CD4-positive, CD25-positive, alpha-beta regulatory T cell (primary cell): ENCODE measurements around the gene VWA3A. TPM values are rescaled to one million over a fixed set of nuclear protein-coding genes. Genes with fewer than 3 reads are reported as not detected.

ENCODE experiments used
- ATAC-seq, 2 donors: fragments of 150-1000 bp; cut with Tn5 transposase; one replicate each; pipeline ENCODE4 v1.10.0; 2021; ENCODE audit warnings: low read depth in 2 of 2, moderate number of reproducible peaks in 2 of 2, moderate library complexity in 1 of 2
- DNase-seq, 3 donors: peaks; one replicate each; pipeline versions ENCODE4 v3.0.0 to v3.0.0-alpha.2; 2012 to 2022; ENCODE audit warnings: mixed read lengths in 1 of 3
- H3K27ac ChIP-seq: one replicate; pipeline ENCODE4 v1.7.0; 2013; ENCODE audit warnings: mild to moderate bottlenecking, low read length; ENCODE audit not compliant: insufficient read depth, poor library complexity, severe bottlenecking
- H3K27me3 ChIP-seq: one replicate; pipeline ENCODE4 v1.7.0; 2013; ENCODE audit warnings: low read length; ENCODE audit not compliant: control insufficient read depth, insufficient read depth
- H3K36me3 ChIP-seq: one replicate; pipeline ENCODE4 v1.7.0; 2013; ENCODE audit warnings: mild to moderate bottlenecking, low read length, moderate library complexity; ENCODE audit not compliant: control insufficient read depth, insufficient read depth
- H3K4me1 ChIP-seq: 2 replicates; pipeline ENCODE4 v1.7.0; 2013; ENCODE audit warnings: mild to moderate bottlenecking, low read length; ENCODE audit not compliant: insufficient read depth, control insufficient read depth, poor library complexity, severe bottlenecking
- H3K4me3 ChIP-seq: one replicate; pipeline ENCODE4 v1.7.0; 2013; ENCODE audit warnings: low read depth, mild to moderate bottlenecking, low read length, moderate library complexity
- H3K9me3 ChIP-seq, 2 experiments: 1 replicate in 1 of 2; 2 replicates in 1 of 2; pipeline ENCODE4 v1.7.0; 2013; ENCODE audit warnings: low read length in 2 of 2, mild to moderate bottlenecking in 1 of 2, moderate library complexity in 1 of 2; ENCODE audit not compliant: control insufficient read depth in 2 of 2
- H3K27ac Mint-ChIP-seq, 3 donors: one replicate each; pipeline ENCODE4 v1.8.0; 2020 to 2022; ENCODE audit warnings: mild to moderate bottlenecking in 3 of 3, mixed read lengths in 3 of 3, moderate library complexity in 2 of 3
- H3K27me3 Mint-ChIP-seq: one replicate; pipeline ENCODE4 v1.8.0; 2022; ENCODE audit warnings: mild to moderate bottlenecking, mixed read lengths
- H3K36me3 Mint-ChIP-seq: one replicate; pipeline ENCODE4 v1.8.0; 2020; ENCODE audit warnings: mixed read lengths
- H3K4me1 Mint-ChIP-seq, 4 donors: one replicate each; pipeline ENCODE4 v1.8.0; 2020 to 2022; ENCODE audit warnings: mixed read lengths in 4 of 4, mild to moderate bottlenecking in 1 of 4
- H3K4me3 Mint-ChIP-seq, 4 donors: one replicate each; pipeline ENCODE4 v1.8.0; 2020 to 2022; ENCODE audit warnings: mild to moderate bottlenecking in 4 of 4, mixed read lengths in 4 of 4, moderate library complexity in 3 of 4
- H3K9me3 Mint-ChIP-seq, 7 donors: one replicate each; pipeline ENCODE4 v1.8.0; 2020 to 2022; ENCODE audit warnings: mixed read lengths in 7 of 7, mild to moderate bottlenecking in 3 of 7, moderate library complexity in 2 of 7
- polyA plus RNA-seq, 4 donors: library from polyadenylated mRNA; unstranded; fragments of 300-500 nt; fragmentation: Illumina TruSeq; gene quantifications; one replicate each; pipeline ENCODE4 v1.2.3, GENCODE V29; 2021
- total RNA-seq: library from RNA; stranded (reverse); gene quantifications from one replicate; pipeline ENCODE4 v1.2.3, GENCODE V29; 2022

The VWA3A gene
- total and polyA plus RNA-seq, 5 donors from 2014 or later: 0.37 TPM; not detected in 4

DNA sequence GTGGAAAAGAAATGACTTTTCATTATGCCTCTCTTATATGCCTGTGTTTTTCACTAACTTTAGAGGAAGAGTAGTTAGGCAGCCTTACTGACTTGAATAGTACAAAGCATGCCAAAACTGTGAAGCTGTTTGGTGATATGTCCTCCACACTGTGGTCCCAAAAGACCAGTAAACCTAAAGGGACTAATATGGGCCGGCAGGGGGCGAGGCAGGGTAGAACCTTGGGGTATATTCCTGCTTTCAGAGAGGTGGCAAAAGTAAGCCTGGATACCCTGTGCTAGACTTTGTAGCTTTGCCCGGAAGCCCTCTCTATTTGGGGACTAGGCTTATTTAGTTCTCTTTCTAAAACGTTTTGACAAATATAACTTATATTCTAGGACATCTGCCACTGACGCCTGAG, 36.5 kb upstream of the VWA3A start:
- Histone ChIP-seq H3K4me3 (no peak overlapping the region), H3K27ac (no peak overlapping the region), H3K9me3 (no peaks in the 10 kb centered on the region), H3K4me1 (peaks cover 16% of the 10 kb centered on the region), H3K36me3 (no peaks in the 10 kb centered on the region), H3K27me3 (no peaks in the 10 kb centered on the region)
- Mint-ChIP-seq H3K9me3 (no peaks in the 10 kb centered on the region), H3K4me1 (peaks cover 18 to 40% (median 30%) of the 10 kb centered on the region in 4 donors), H3K36me3 (peaks cover 10% of the 10 kb centered on the region), H3K4me3 (peak overlapping the region in 1 of 4 donors; percentile 70), H3K27ac (no peak overlapping the region), H3K27me3 (no peaks in the 10 kb centered on the region)
- ATAC-seq (no peak), DNase-seq (no peak)

DNA sequence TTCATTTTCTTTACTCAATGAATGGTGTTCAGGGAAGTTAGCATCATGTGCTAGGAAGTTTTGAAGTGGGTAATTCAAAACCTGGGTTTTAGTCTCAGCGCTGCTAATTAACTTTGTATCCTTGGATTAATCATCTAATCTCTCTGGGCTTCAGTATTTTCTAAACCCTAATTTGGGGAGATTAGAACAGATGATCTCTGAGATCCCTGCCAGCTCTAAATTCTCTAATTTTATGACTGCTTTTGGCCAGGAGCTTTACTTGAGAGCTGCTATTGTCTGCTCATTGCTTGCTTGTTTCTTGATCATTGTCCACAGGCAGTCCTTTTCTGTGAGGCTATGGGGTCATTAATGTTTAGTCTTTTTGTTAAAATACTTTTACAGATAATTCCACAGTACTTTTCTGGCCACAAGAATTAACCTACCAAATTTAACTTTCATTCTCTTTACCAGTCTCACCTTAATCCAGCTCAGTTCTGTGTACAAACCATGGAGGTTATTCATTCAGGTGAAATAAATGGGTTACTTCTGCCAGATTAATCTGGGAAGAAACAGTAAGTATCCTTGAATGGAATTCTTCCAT, 28.4 kb upstream of the VWA3A start:
- peak overlapping the region in 1 of 3 donors; percentile 52 for H3K27ac Mint-ChIP-seq
- Histone ChIP-seq H3K4me3 (no peak overlapping the region), H3K4me1 (no peaks in the 10 kb centered on the region), H3K27ac (no peak overlapping the region), H3K36me3 (peaks cover 4% of the 10 kb centered on the region), H3K9me3 (no peaks in the 10 kb centered on the region), H3K27me3 (no peaks in the 10 kb centered on the region)
- H3K9me3 Mint-ChIP-seq: peaks cover 0 to 6% (median 1%) of the 10 kb centered on the region in 7 donors
- H3K36me3 Mint-ChIP-seq: peaks cover 11% of the 10 kb centered on the region
- ATAC-seq (no peak), DNase-seq (no peak)
- peak overlapping the region in 1 of 4 donors; percentile 24 for H3K4me3 Mint-ChIP-seq
- H3K4me1 Mint-ChIP-seq: peaks cover 8 to 16% (median 10%) of the 10 kb centered on the region in 4 donors
- no peaks in the 10 kb centered on the region for H3K27me3 Mint-ChIP-seq

DNA sequence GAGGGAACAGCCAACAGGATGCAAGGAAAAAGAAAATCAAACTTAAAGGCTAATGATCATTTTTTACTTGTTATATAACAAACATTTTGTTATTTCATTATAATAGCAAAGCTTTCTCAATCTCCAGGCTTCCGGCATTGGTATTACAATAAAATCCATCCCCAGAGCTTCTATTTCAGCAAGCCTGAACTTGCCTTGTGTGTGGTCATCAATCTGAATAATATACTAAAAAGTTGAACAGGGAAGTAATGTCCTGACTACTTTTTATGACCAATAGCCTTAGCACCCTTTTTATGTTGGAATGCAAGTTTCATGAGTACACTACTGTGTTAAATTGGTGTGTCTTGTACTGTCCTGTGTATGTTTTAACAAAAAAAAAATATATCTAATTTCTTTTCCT, 27.1 kb upstream of the VWA3A start:
- no peaks in the 10 kb centered on the region for H3K27me3 Mint-ChIP-seq
- no peak for ATAC-seq
- Histone ChIP-seq H3K9me3 (no peaks in the 10 kb centered on the region), H3K36me3 (peaks cover 4% of the 10 kb centered on the region), H3K27me3 (no peaks in the 10 kb centered on the region), H3K4me1 (no peaks in the 10 kb centered on the region), H3K4me3 (no peak overlapping the region), H3K27ac (no peak overlapping the region)
- no peak overlapping the region for H3K4me3 Mint-ChIP-seq
- H3K27ac Mint-ChIP-seq: no peak overlapping the region
- peaks cover 0 to 6% (median 1%) of the 10 kb centered on the region in 7 donors for H3K9me3 Mint-ChIP-seq
- peaks cover 11% of the 10 kb centered on the region for H3K36me3 Mint-ChIP-seq
- peaks cover 7 to 15% (median 8%) of the 10 kb centered on the region in 4 donors for H3K4me1 Mint-ChIP-seq
- no peak for DNase-seq

- Histone ChIP-seq H3K27ac (no peak overlapping the region), H3K4me3 (no peak overlapping the region), H3K4me1 (no peaks in the 10 kb centered on the region), H3K27me3 (no peaks in the 10 kb centered on the region), H3K36me3 (peaks cover 5% of the 10 kb centered on the region), H3K9me3 (no peaks in the 10 kb centered on the region)
- Mint-ChIP-seq H3K9me3 (peaks cover 0 to 6% (median 1%) of the 10 kb centered on the region in 7 donors), H3K36me3 (peaks cover 5% of the 10 kb centered on the region), H3K27me3 (no peaks in the 10 kb centered on the region), H3K27ac (no peak overlapping the region), H3K4me1 (peaks cover 4 to 11% (median 7%) of the 10 kb centered on the region in 4 donors), H3K4me3 (no peak overlapping the region)
- DNase-seq (no peak), ATAC-seq (no peak)
Observed at GRCh38 chr16:22070361-22071330, 21.7 kb upstream of the VWA3A start.

DNA sequence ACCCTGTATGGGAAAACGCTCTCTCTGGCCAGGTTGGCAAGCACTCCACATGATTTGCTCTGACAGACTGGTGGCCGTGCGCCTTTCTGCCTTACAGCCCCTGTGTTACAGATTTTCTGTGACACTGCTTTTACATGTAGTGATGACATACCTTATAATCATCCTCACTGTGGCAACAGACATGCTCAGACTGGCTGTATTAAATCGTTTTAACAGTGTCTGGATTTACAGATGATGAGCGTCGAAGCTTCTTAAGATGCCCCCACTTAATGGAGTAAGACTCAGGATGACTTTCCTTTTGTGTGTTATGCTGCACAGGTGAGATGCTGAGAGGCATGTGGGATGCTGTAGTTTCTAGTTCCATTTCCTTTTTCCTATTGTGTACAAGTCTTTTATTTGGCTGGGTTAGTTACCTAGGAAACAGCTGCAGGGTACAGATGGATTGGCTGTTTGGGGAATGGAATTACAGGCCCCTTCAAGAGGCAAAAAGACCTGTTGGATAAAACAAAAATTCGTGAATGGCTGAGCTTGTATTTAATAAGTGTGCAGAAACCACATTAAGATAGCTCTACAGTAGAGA, 20.9 kb upstream of the VWA3A start:
- no peaks in the 10 kb centered on the region for H3K9me3 ChIP-seq
- no peak overlapping the region for H3K27ac ChIP-seq
- H3K4me3 ChIP-seq: no peak overlapping the region
- Mint-ChIP-seq H3K9me3 (peaks cover 0 to 6% (median 0%) of the 10 kb centered on the region in 7 donors), H3K4me3 (no peak overlapping the region), H3K36me3 (peaks cover 5% of the 10 kb centered on the region), H3K4me1 (peaks cover 4 to 11% (median 7%) of the 10 kb centered on the region in 4 donors), H3K27ac (no peak overlapping the region), H3K27me3 (no peaks in the 10 kb centered on the region)
- DNase-seq: no peak
- H3K4me1 ChIP-seq: no peaks in the 10 kb centered on the region
- H3K36me3 ChIP-seq: peaks cover 5% of the 10 kb centered on the region
- no peaks in the 10 kb centered on the region for H3K27me3 ChIP-seq
- no peak for ATAC-seq

DNA sequence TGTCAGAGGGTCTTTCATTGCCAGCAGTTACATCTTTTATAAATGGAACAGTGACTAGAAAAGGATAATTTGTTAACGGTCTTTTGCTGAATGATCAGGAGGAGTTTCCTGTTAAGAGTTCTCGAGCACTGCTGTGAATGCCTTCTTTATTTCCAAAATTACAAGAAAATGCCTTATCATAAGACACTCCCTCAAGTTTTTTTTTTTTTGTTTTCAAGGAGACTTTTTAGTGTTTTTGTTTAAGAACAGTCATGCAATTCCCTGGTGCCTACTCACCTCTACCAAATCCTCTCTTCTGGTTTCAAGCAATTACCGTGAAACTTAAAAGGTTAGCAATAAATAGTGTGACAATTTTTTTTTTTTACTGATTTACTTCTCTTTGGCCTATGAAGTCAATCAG, 19.0 kb upstream of the VWA3A start:
- DNase-seq (no peak), ATAC-seq (no peak)
- no peaks in the 10 kb centered on the region for H3K27me3 Mint-ChIP-seq
- H3K36me3 Mint-ChIP-seq: no peaks in the 10 kb centered on the region
- Histone ChIP-seq H3K27me3 (no peaks in the 10 kb centered on the region), H3K9me3 (no peaks in the 10 kb centered on the region), H3K36me3 (peaks cover 2% of the 10 kb centered on the region), H3K4me3 (no peak overlapping the region), H3K27ac (no peak overlapping the region), H3K4me1 (peaks cover 5% of the 10 kb centered on the region)
- no peaks in the 10 kb centered on the region for H3K9me3 Mint-ChIP-seq
- H3K4me3 Mint-ChIP-seq: no peak overlapping the region
- peaks cover 4 to 12% (median 6%) of the 10 kb centered on the region in 4 donors for H3K4me1 Mint-ChIP-seq
- H3K27ac Mint-ChIP-seq: peak overlapping the region in 1 of 3 donors; percentile 77

- no peak overlapping the region for H3K27ac Mint-ChIP-seq
- Histone ChIP-seq H3K9me3 (no peaks in the 10 kb centered on the region), H3K27me3 (no peaks in the 10 kb centered on the region), H3K4me3 (no peak overlapping the region), H3K4me1 (peaks cover 5% of the 10 kb centered on the region), H3K36me3 (peaks cover 2% of the 10 kb centered on the region), H3K27ac (no peak overlapping the region)
- no peak overlapping the region for H3K4me3 Mint-ChIP-seq
- ATAC-seq (no peak), DNase-seq (no peak)
- no peaks in the 10 kb centered on the region for H3K9me3 Mint-ChIP-seq
- no peaks in the 10 kb centered on the region for H3K27me3 Mint-ChIP-seq
- H3K4me1 Mint-ChIP-seq: peaks cover 4 to 9% (median 6%) of the 10 kb centered on the region in 4 donors
- no peaks in the 10 kb centered on the region for H3K36me3 Mint-ChIP-seq
Observed at GRCh38 chr16:22075043-22075757, 17.1 kb upstream of the VWA3A start.
